ENCODE results near the gene PLEKHA6. TPM values are rescaled to one million over a fixed set of nuclear protein-coding genes. Genes with fewer than 3 reads are reported as not detected.
A peak's percentile ranks its signal among the peaks of the same experiment; 100 is the strongest.

PLEKHA6 gene
- total and polyA plus RNA-seq, 4 donors = 17.1 to 33.2 (median 26.6) TPM

GRCh38 chr1:204368996-204369726, 9.4 kb upstream of the PLEKHA6 start:
- H3K9me3 ChIP-seq (ENCODE audit: control insufficient read depth, insufficient read depth, low read length) = no peaks in the 10 kb centered on the region
- no peaks in the 10 kb centered on the region for H3K36me3 ChIP-seq (ENCODE audit: control insufficient read depth, insufficient read depth, low read length)
- 61% methylated on average over 5 of the region's 13 CpGs for WGBS (ENCODE audit: insufficient coverage)
- DNase-seq (ENCODE audit: low read depth in 4 of 6, low spot score in 6 of 6) = peak in 2 of 6 donors; percentile 79 to 85
- H3K4me3 ChIP-seq (ENCODE audit: low read depth, low read length) = no peak overlapping the region
- peak overlapping the region; percentile 29 for H3K27ac ChIP-seq (ENCODE audit: low read depth, low read length)
- H3K4me1 ChIP-seq (ENCODE audit: control insufficient read depth, insufficient read depth, low read length) = peaks cover 23% of the 10 kb centered on the region
- peaks cover 7% of the 10 kb centered on the region for H3K27me3 ChIP-seq (ENCODE audit: control insufficient read depth, insufficient read depth, low read length)

- 74% methylated on average over 5 of the region's 10 CpGs for WGBS (ENCODE audit: insufficient coverage)
- DNase-seq (ENCODE audit: low read depth in 4 of 6, low spot score in 6 of 6) = no peak
- no peaks in the 10 kb centered on the region for H3K36me3 ChIP-seq (ENCODE audit: control insufficient read depth, insufficient read depth, low read length)
- peaks cover 30% of the 10 kb centered on the region for H3K4me1 ChIP-seq (ENCODE audit: control insufficient read depth, insufficient read depth, low read length)
- no peak overlapping the region for H3K4me3 ChIP-seq (ENCODE audit: low read depth, low read length)
- H3K9me3 ChIP-seq (ENCODE audit: control insufficient read depth, insufficient read depth, low read length) = no peaks in the 10 kb centered on the region
- no peak overlapping the region for H3K27ac ChIP-seq (ENCODE audit: low read depth, low read length)
- no peaks in the 10 kb centered on the region for H3K27me3 ChIP-seq (ENCODE audit: control insufficient read depth, insufficient read depth, low read length)
Measured at GRCh38 chr1:204367956-204368355, 8.2 kb upstream of the PLEKHA6 start.

GRCh38 chr1:204367193-204367858, 7.6 kb upstream of the PLEKHA6 start:
- no peak for DNase-seq (ENCODE audit: low read depth in 4 of 6, low spot score in 6 of 6)
- Histone ChIP-seq H3K36me3 (ENCODE audit: control insufficient read depth, insufficient read depth, low read length) (no peaks in the 10 kb centered on the region), H3K4me1 (ENCODE audit: control insufficient read depth, insufficient read depth, low read length) (peaks cover 32% of the 10 kb centered on the region), H3K9me3 (ENCODE audit: control insufficient read depth, insufficient read depth, low read length) (no peaks in the 10 kb centered on the region), H3K27ac (ENCODE audit: low read depth, low read length) (no peak overlapping the region), H3K27me3 (ENCODE audit: control insufficient read depth, insufficient read depth, low read length) (no peaks in the 10 kb centered on the region), H3K4me3 (ENCODE audit: low read depth, low read length) (no peak overlapping the region)
- WGBS (ENCODE audit: insufficient coverage) = 74% methylated on average over 14 of the region's 16 CpGs

GRCh38 chr1:204366759-204367158, 7.0 kb upstream of the PLEKHA6 start:
- Histone ChIP-seq H3K27me3 (ENCODE audit: control insufficient read depth, insufficient read depth, low read length) (no peaks in the 10 kb centered on the region), H3K4me3 (ENCODE audit: low read depth, low read length) (no peak overlapping the region), H3K4me1 (ENCODE audit: control insufficient read depth, insufficient read depth, low read length) (peaks cover 32% of the 10 kb centered on the region), H3K36me3 (ENCODE audit: control insufficient read depth, insufficient read depth, low read length) (no peaks in the 10 kb centered on the region), H3K27ac (ENCODE audit: low read depth, low read length) (no peak overlapping the region), H3K9me3 (ENCODE audit: control insufficient read depth, insufficient read depth, low read length) (no peaks in the 10 kb centered on the region)
- DNase-seq (ENCODE audit: low read depth in 4 of 6, low spot score in 6 of 6) = no peak
- WGBS (ENCODE audit: insufficient coverage) = 92% methylated on average over 5 of the region's 7 CpGs

GRCh38 chr1:204363335-204364114, 3.8 kb upstream of the PLEKHA6 start:
- Histone ChIP-seq H3K27me3 (ENCODE audit: control insufficient read depth, insufficient read depth, low read length) (no peaks in the 10 kb centered on the region), H3K9me3 (ENCODE audit: control insufficient read depth, insufficient read depth, low read length) (no peaks in the 10 kb centered on the region), H3K36me3 (ENCODE audit: control insufficient read depth, insufficient read depth, low read length) (peaks cover 3% of the 10 kb centered on the region), H3K27ac (ENCODE audit: low read depth, low read length) (no peak overlapping the region), H3K4me1 (ENCODE audit: control insufficient read depth, insufficient read depth, low read length) (peaks cover 36% of the 10 kb centered on the region), H3K4me3 (ENCODE audit: low read depth, low read length) (peak overlapping the region; percentile 43)
- DNase-seq (ENCODE audit: low read depth in 4 of 6, low spot score in 6 of 6) = peak in 3 of 6 donors; percentile 74 to 96 (median 93)
- 0% methylated on average over 27 of the region's 27 CpGs for WGBS (ENCODE audit: insufficient coverage)

GRCh38 chr1:204362984-204363334, 3.2 kb upstream of the PLEKHA6 start:
- Histone ChIP-seq H3K4me1 (ENCODE audit: control insufficient read depth, insufficient read depth, low read length) (peaks cover 36% of the 10 kb centered on the region), H3K4me3 (ENCODE audit: low read depth, low read length) (peak overlapping the region; percentile 43), H3K27ac (ENCODE audit: low read depth, low read length) (no peak overlapping the region), H3K27me3 (ENCODE audit: control insufficient read depth, insufficient read depth, low read length) (no peaks in the 10 kb centered on the region), H3K9me3 (ENCODE audit: control insufficient read depth, insufficient read depth, low read length) (no peaks in the 10 kb centered on the region), H3K36me3 (ENCODE audit: control insufficient read depth, insufficient read depth, low read length) (peaks cover 3% of the 10 kb centered on the region)
- no peak for DNase-seq (ENCODE audit: low read depth in 4 of 6, low spot score in 6 of 6)
- 41% methylated on average over 11 of the region's 11 CpGs for WGBS (ENCODE audit: insufficient coverage)

- Histone ChIP-seq H3K27me3 (ENCODE audit: control insufficient read depth, insufficient read depth, low read length) (no peaks in the 10 kb centered on the region), H3K4me1 (ENCODE audit: control insufficient read depth, insufficient read depth, low read length) (peaks cover 44% of the 10 kb centered on the region), H3K4me3 (ENCODE audit: low read depth, low read length) (no peak overlapping the region), H3K9me3 (ENCODE audit: control insufficient read depth, insufficient read depth, low read length) (no peaks in the 10 kb centered on the region), H3K27ac (ENCODE audit: low read depth, low read length) (no peak overlapping the region), H3K36me3 (ENCODE audit: control insufficient read depth, insufficient read depth, low read length) (peaks cover 3% of the 10 kb centered on the region)
- 74% methylated on average over 9 of the region's 10 CpGs for WGBS (ENCODE audit: insufficient coverage)
- DNase-seq (ENCODE audit: low read depth in 4 of 6, low spot score in 6 of 6) = no peak
Measured at GRCh38 chr1:204361781-204362180, 2.1 kb upstream of the PLEKHA6 start.

GRCh38 chr1:204361341-204361771, 1.6 kb upstream of the PLEKHA6 start:
- H3K27ac ChIP-seq (ENCODE audit: low read depth, low read length) = no peak overlapping the region
- WGBS (ENCODE audit: insufficient coverage) = 79% methylated on average over 2 of the region's 2 CpGs
- no peak for DNase-seq (ENCODE audit: low read depth in 4 of 6, low spot score in 6 of 6)
- H3K4me3 ChIP-seq (ENCODE audit: low read depth, low read length) = no peak overlapping the region
- H3K4me1 ChIP-seq (ENCODE audit: control insufficient read depth, insufficient read depth, low read length) = peaks cover 44% of the 10 kb centered on the region
- no peaks in the 10 kb centered on the region for H3K27me3 ChIP-seq (ENCODE audit: control insufficient read depth, insufficient read depth, low read length)
- no peaks in the 10 kb centered on the region for H3K9me3 ChIP-seq (ENCODE audit: control insufficient read depth, insufficient read depth, low read length)
- H3K36me3 ChIP-seq (ENCODE audit: control insufficient read depth, insufficient read depth, low read length) = peaks cover 3% of the 10 kb centered on the region

- Histone ChIP-seq H3K36me3 (ENCODE audit: control insufficient read depth, insufficient read depth, low read length) (peaks cover 3% of the 10 kb centered on the region), H3K9me3 (ENCODE audit: control insufficient read depth, insufficient read depth, low read length) (no peaks in the 10 kb centered on the region), H3K4me1 (ENCODE audit: control insufficient read depth, insufficient read depth, low read length) (peaks cover 46% of the 10 kb centered on the region), H3K27me3 (ENCODE audit: control insufficient read depth, insufficient read depth, low read length) (no peaks in the 10 kb centered on the region), H3K4me3 (ENCODE audit: low read depth, low read length) (no peak overlapping the region), H3K27ac (ENCODE audit: low read depth, low read length) (no peak overlapping the region)
- no CpG with 5 or more reads among the region's 4 CpGs for WGBS (ENCODE audit: insufficient coverage)
- no peak for DNase-seq (ENCODE audit: low read depth in 4 of 6, low spot score in 6 of 6)
Measured at GRCh38 chr1:204360314-204360713, 585 bp upstream of the PLEKHA6 start.

Data from spinal cord (tissue), 10 donors.